GM20000 (cell line): ENCODE data around the gene NAV3.

ENCODE experiments used
- DNase-seq: peaks from one replicate; pipeline ENCODE4 v3.0.0; 2012; ENCODE audit warnings: low spot score
- CTCF ChIP-seq: IDR thresholded peaks from 2 replicates; pipeline ENCODE4 v1.5.1; 2012; ENCODE audit warnings: mild to moderate bottlenecking, control low read depth; ENCODE audit errors: extremely low read depth, missing control alignments

The NAV3 gene

GRCh38 chr12:78035901-78036606 lies 205.4 kb downstream of the NAV3 start:
- DNase-seq = no peak
- TF ChIP-seq CTCF = no peak

GRCh38 chr12:78036874-78037273 lies 206.2 kb downstream of the NAV3 start:
- no peak for TF ChIP-seq CTCF
- DNase-seq = no peak

- no peak for DNase-seq
Observed at GRCh38 chr12:78037707-78038106, 207.0 kb downstream of the NAV3 start.

GRCh38 chr12:78038541-78038940 lies 207.8 kb downstream of the NAV3 start:
- no peak for DNase-seq
- TF ChIP-seq CTCF = no peak

More at GRCh38 chr12:78037707-78038106, 207.0 kb downstream of the NAV3 start:
- TF ChIP-seq CTCF = no peak

- no peak for DNase-seq
- TF ChIP-seq CTCF = no peak
Observed at GRCh38 chr12:78038986-78039385, 208.3 kb downstream of the NAV3 start.

GRCh38 chr12:78040111-78040510 lies 209.4 kb downstream of the NAV3 start:
- TF ChIP-seq CTCF = no peak
- DNase-seq = no peak

GRCh38 chr12:78050790-78051189 lies 220.1 kb downstream of the NAV3 start:
- no peak for TF ChIP-seq CTCF
- no peak for DNase-seq
